Femur (tissue), 1 donor: ENCODE data around the gene SIL1.
A peak's percentile ranks its signal among the peaks of the same experiment; 100 is the strongest.

Source experiments
- DNase-seq: peaks from one replicate; pipeline ENCODE4 v3.0.0-alpha.2; 2017

Gene SIL1

DNA sequence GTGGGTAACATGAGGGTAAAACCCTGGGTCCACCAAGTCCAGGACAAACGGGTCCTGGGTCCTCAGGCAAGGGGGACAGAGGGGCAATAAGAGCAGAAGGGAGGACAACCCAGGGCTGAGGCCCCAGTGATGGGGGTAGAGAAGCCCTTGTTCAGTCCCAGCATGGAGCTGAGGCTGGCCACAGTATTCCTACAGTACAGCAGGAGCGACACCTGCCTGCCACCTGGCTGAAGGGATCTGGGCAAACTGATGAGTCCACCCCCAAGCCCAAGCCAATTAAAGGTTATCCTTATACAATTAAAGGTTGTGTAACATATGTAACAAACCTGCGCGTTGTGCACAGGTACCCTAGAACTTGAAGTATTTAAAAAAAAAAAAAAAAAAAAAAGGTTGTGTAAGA, 225.3 kb downstream of the SIL1 start:
- no peak for DNase-seq

DNA sequence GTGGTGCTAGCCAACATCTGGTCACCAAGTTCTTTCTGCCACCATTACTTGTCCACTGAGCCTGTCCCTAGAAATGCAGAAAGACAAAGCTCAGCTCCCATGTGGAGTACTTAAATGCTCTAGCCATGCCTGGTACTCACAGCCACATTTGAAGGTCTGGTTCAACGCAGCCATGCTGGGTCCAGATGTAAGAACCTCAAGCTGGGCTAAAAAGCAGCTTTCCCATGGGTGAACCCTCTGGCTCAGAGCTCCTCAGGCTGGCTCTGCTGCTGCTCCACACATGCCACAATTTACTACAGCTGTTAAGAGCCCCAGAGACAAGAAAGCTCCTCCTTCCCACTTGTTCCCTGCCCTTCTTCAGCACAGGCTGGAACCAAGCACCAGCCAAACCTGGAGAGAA, 225.9 kb downstream of the SIL1 start:
- DNase-seq: peak; percentile 29

DNA sequence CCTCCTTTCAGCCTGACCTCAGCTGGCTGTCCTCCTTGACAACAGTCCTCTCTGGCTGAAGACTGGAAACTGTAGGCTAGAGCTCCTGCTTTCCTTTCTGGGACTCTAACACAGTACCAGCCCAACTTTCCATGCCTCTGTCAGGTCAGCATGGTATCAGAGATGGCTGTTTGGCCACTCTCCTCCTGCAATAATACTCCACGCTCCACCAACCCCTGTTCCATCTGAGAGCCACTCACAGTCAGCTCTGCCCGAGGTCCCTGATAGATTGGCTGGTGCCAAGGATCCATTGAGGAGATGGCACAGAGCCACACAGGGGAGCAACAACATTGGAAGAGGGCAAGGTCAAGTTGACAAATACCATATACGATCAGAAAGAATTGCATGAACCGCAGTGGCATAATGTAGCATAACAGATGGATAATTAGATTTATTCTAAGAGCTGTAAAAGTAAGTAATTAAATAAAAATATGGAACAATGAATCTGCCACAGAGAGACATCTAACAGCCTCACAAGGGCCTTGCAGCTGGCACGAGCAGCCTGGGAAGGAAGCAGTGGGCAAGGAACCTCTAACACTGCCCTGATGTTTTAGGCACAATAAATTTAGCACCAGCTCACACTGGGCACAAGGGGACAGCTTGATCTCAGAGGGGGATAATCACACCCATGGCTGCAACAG, 228.7 kb downstream of the SIL1 start:
- no peak for DNase-seq

DNA sequence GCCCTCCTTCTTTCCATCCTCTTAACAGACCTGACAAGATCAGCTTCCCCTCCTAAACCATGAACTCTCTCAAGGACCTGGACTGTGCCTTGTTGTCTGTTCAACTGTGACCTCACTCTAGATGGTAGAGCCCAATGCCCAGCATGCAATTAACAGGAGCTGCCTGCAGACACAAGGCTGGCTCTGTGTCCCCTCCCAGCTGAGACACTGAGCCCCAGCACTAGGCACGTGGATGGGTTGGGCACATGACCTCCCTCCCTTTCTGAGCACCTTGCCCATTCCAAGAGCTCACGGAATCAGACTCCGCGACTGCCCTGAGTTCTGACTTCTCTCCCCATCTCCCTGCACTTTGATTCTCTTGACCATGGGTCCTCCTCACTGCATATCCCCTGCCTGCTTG, 229.6 kb downstream of the SIL1 start:
- DNase-seq: no peak

DNA sequence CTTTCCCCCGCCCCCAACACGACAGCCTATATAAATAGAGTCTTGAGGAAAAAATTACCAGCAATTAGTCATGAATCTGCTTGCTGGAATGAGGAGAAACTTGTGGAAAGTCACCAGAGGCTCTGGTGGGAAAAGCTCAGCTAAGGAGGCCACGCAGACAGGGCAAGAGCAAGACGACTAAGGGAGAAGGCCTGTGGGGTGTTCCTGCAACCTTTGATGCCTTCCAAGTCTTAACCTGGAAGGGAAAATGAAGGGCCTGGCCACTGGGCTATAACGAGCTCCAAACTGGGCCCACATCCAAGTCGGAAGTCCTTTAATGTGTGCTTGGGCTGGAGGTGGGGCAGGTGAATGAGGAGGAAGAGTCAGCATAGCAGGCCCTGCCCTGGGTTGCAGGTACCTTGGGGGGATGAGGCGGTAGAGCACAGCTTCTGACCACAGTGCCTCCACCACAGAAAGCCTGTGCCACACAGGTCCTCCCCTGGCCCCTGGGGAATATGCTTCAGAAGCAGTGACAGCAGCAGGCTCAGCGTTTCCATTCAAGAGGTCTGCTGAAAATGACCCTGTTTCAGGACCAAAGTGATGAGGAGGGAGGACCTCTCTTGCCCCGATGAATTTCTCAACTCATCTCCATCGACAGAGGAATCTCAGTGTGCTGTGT, 230.2 kb downstream of the SIL1 start:
- DNase-seq: no peak

GRCh38 chr5:138966236-138966985, 231.8 kb downstream of the SIL1 start:
- no peak for DNase-seq

DNA sequence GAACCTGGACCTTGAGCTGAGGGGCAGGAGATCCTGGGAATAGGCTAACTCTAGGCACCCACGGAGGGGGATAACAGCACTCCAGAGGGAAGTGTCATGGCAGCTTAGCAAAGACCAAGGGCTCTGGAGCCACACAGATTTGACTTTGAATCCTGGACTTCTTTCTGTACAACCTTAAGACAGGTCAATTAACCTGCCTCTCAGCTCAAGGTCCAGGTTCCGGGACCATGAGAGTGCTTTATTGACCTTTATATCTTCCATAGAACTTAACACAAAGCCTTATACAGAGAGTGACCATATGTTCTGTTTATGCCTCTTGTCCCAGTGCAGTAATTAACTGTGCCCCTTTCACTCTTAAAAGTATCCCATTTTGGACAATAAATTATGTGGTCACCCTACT, 232.5 kb downstream of the SIL1 start:
- DNase-seq: no peak

DNA sequence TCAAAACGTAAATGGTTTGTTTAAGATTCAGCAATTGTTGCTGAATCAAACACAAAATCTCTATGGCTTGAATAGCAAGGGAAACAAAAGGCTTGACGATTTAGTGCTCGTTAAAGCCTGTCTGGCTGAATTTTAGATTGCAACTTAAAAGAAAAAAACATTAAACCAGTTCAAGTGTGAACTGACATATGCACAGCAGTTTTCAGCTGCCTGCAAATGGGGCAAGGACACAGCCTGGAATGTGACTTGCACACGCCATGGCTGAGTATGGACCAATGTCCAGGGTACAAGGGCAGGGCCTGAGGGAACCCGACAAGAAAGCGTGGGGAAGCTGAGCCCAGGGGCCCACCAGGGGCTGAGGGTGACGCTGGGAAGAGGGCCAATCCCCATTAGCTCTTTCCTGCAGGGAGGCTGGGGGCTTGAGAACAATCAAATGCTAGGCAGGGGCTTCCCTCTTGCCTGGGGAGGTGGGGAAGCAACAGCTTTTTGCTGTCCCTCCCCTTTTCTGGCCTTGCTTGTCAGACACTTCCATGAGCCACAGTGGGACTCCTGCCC, 233.4 kb downstream of the SIL1 start:
- no peak for DNase-seq

GRCh38 chr5:138963763-138964371, 234.3 kb downstream of the SIL1 start:
- no peak for DNase-seq

- DNase-seq: no peak
Measured at GRCh38 chr5:138962614-138963370, 235.4 kb downstream of the SIL1 start.

- DNase-seq: no peak
Measured at GRCh38 chr5:138961729-138962128, 236.4 kb downstream of the SIL1 start.

DNA sequence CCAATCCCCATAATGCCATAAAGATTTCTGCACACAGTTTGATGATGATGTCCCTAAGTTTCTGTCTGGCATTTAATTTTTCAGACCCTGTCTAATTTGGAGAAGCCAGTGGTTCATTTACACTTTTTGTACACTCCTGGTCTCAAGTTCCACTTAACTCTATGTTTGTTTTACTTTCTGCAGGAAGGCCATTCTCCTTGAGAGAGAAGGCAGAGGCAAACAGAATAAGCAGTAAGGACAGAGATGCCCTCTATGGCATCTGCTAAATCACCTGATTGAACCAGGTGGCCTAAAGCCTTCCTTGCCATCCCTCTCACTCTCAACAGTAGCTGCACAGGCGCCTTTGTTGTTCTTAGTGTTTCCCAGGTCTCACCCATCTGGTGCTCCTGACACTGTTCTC, 236.9 kb downstream of the SIL1 start:
- DNase-seq: no peak

DNA sequence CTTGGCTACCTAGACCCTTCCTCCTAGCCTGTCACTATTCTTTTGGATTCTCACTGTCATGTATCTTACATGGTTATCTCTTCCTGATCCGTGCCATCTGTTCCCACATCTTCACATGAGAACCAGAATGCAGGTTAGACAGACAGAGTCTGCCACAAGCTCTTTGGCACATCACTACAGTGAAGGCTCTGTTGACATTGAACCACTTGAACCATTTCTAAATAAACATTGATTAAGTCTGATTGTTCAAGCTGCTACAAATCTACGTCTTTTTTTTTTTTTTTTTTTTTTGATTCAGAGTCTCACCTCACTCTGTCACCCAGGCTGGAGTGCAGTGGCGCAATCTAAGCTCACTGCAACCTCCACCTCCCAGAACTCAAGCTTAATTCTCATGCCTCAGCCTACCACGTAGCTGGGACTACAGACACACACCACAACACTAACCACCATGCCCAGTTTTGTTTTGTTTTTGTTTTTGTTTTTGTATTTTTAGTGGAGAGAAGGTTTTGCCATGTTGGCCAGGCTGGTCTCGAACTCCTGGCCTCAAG, 237.9 kb downstream of the SIL1 start:
- no peak for DNase-seq

DNA sequence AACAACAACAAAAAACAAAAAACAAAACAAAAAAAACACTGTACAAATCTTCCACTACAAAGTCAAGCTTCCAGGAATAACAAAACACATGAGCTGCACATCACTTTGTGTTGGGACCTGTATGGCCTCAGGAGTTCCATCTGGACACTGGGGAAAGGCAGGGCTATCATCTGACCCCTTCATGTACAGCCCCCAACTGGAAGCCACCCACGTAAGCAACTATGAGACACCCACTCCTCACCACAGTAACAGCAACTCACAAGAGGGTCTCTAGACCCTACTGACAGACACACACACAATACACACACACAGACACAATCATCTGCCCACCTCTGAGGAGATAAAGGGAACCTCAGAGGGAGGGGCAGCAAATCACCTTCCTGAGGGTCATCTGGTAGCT, 241.4 kb downstream of the SIL1 start:
- no peak for DNase-seq

- no peak for DNase-seq
Measured at GRCh38 chr5:138955671-138956295, 242.4 kb downstream of the SIL1 start.

GRCh38 chr5:138955013-138955660, 243.0 kb downstream of the SIL1 start:
- DNase-seq: peak; percentile 70

DNA sequence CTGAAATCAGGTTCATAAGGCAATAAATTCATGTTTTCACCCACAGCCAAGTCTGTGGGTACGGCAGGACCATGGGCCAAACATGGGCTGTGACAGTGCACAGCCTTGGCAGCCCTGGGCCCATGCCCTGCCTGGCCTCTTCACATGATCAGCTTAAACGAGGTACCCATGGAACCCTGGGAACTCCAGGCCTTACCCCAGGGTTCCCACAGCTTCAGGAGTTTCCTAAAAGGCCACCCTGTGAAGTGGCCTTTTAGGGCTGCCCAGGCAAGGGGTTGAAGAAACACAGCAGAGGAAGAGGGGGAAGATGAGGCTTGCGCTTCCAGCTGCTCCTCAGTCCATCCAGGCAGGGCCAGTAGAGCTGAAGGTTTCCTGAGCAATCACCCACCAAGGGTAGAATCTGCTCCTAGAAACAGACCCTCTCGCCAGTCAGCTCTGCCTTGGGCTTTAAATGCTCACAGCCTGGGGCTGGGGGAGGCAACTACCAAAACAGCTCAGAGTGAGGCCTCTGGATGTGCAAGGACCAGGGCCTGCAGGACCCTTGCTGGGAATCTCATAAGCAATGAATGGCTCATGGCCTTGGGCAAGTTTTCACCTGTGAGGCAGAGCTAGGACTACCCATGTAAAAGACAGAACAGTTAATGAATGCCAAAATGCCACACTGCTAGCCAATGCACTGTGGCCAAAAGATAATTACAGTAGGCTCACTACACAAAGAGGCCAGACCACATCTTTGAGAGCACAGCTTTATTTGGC, 243.7 kb downstream of the SIL1 start:
- no peak for DNase-seq

- peak; percentile 89 for DNase-seq
Measured at GRCh38 chr5:138953387-138954256, 244.5 kb downstream of the SIL1 start.

DNA sequence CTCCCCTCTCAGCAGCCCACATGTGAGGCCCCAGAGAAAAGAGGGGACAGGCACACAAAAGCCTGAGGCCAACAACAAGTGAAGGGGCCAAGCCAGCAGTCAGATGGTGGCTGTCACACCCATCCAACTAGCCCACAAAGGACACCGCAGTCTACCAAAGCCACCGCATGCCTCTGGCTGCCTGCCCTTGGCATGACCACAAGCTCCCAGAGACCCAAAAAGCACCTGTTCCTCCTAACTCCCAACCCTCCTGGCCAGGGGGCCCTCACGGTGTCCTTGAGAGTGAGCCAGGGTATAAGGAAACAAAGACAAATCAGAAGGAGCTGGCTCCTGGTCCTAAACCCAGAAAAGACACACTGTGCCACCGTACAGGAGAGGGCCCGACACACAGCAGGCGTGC, 245.2 kb downstream of the SIL1 start:
- peak; percentile 65 for DNase-seq
